HPDE6-E6E7 (cell line): ENCODE results near the gene WDR75.
"Not testable (repeated sequence)": the region's sequence is repeated elsewhere in the genome, so short reads cannot be mapped to it uniquely, and the experiment has no call there.

Experiments used
- DNase-seq: peaks from one replicate; pipeline ENCODE4 v3.0.0; 2011; ENCODE audit warnings: missing footprints; ENCODE audit errors: extremely low spot score

The WDR75 gene

DNA sequence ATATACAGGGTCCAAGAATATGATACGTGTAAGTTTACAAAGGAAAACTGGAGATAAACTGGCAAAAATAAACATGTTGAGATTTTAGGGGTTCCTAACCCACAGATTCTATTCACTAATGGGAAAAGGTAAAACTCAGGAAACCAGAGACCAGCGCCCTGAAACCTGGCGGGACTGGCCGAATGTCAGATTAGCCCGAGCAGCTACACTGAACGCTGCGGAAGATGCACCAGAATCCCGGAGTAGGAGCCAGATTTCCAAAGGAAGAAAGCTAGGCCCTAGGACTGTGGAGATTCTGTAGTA lies 679 bp upstream of the WDR75 start:
- no peak for DNase-seq

DNA sequence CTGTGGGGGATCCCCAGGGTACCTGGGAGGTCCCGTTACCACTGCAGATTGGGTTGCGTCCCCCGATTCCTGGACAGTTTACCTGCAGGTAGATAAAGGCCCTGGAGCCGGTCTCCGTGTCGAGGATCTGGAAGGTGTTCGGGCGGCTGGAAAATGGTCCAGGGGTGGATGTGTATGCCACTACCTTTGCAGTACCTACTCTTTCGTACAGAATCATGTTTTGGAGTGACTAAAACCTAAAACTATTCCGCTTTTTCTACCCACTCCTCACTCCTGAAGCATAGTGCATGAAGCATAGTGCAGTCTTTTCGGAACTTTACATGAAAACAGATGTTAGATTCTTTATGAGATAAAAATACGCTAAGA lies 418 bp downstream of the WDR75 start:
- peak; percentile 15 for DNase-seq

GRCh38 chr2:189442468-189442867 lies 1.2 kb downstream of the WDR75 start:
- DNase-seq, result no peak

- DNase-seq, result no peak
Observed at GRCh38 chr2:189444322-189444721, 3.0 kb downstream of the WDR75 start.

- DNase-seq, result no peak
Observed at GRCh38 chr2:189446780-189447179, 5.5 kb downstream of the WDR75 start.

DNA sequence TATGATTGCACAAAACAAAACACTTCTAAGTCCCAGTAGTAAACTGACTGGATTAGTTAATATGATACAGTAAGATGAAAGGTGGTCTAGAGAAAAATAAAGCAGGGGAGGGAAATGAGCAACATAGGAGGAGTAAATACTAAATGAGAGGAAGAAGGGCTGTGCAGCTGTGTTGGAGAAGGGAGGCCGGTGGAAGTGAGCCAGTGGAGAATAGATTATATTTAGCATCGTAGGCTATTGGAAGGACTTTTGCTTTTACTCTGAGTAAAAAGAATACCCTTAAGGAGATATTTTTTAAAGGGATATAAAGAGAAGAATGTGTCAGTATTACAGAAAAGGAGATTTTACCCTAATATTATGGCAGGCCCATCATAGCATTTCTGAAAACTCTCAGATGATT lies 12.7 kb downstream of the WDR75 start:
- no peak for DNase-seq

DNA sequence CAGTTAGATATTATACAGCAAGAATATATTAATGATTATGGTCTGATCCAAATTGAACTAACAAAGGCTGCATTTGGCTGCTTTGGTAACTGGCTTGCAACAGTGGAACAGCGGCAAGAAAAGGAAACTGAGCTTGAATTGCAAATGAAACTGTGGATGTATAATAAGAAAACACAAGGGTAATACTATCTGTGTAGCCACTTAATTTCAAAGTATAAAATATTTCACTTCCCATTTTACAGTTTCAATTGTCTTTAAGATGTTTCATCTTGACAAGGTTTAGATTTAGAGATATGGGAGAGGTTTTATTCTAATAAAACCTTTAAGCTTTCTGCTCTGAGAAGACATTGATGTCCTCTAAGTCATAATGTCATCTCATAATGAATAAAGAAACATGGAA lies 23.8 kb downstream of the WDR75 start:
- no peak for DNase-seq

DNA sequence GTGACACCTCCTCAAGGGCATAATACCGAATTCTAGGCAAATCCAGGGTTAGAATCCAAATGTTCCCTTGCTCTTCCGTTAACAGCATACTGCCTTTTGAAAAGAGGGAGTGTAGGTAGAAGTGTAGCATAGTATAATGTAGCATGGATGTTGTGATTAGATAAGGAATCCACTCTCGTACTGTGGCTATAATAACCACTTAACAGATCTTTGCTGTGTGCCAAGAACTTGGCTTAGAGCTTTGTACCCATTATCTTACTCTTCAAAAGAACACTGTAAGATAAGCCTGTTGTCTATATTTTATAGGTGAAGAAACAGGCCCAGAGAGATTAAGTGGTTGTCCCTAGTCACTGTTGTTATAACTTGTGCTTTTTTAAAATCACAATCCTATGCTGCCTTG lies 24.2 kb downstream of the WDR75 start:
- DNase-seq, result no peak

DNA sequence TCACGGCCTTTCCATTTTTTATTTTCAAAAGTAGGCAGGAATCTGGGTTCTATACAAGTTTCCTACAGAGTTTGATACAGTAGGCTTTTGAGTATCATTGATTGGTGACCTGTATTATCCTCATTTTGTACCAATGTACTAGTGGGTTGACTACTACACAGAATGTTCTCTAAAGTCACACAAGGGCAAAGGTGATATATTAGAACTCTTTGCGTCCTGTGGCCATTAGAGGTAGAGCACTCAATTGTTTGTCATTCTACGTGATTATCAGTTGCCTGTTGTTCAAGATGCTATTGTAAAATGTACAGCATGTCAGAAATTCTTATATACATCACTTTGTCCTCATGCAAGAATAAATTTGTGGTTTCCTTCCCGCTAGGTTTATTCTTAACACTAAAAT lies 24.8 kb downstream of the WDR75 start:
- DNase-seq, result no peak

DNA sequence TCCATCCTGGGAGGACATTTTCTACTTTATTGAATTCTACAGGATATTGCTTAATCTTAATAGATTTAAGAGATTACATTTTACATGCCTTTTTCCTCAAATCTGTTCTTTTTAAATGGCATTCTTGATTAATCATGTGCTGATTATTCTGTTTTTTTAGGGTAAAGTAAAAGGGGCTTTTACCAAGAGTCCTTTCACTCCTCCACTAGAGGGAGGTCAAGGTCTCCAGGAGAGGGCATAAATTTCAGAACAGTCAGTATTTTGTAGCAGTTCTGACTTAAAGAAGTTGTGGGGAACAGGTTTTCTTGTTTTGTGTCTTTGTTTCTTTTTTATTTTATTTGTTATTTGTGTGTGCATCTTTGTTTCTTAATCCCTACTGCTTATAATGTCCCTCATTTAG lies 25.4 kb downstream of the WDR75 start:
- DNase-seq, result no peak

- no peak for DNase-seq
Observed at GRCh38 chr2:189467160-189467559, 25.9 kb downstream of the WDR75 start.

- no peak for DNase-seq
Observed at GRCh38 chr2:189467593-189467992, 26.3 kb downstream of the WDR75 start.

DNA sequence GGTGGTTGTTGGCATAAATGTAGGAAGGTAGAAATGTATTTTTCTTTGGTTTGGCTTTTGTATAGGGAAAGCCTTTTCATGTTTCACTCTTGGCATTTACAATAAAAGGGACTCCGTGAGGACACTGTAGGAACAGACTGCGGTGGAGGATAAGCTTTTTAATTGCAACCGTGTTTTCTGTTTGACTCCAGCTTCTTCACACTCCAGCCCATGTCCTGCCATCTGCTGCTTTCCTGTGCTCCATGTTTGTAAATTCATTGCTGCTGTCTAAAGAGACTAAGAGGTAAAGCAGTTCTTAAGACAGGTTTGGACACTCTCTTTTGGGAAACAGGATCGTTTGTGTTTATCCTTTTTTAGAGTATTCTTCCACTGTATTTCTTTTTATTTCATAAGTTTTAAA lies 33.3 kb downstream of the WDR75 start:
- no peak for DNase-seq

DNA sequence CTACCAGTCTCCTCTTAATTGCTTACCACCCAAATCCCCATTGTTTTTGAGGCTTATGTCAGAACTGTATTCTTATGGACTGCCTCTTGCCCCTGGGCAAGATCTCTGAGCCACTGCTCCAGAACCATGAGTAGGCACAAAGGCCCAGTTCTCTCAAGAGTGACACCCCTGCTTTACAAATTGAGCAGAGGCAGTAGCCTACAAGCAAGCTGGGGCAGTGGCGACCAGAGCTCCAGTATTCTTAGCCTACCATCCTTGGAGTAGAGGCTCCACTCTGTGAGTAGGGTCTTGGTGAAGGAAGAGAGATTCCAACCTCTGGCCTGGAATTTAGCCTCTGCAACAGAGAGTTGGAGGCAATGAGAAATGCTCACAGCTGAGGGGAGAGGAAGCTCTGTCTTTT lies 36.5 kb downstream of the WDR75 start:
- DNase-seq, result no peak

DNA sequence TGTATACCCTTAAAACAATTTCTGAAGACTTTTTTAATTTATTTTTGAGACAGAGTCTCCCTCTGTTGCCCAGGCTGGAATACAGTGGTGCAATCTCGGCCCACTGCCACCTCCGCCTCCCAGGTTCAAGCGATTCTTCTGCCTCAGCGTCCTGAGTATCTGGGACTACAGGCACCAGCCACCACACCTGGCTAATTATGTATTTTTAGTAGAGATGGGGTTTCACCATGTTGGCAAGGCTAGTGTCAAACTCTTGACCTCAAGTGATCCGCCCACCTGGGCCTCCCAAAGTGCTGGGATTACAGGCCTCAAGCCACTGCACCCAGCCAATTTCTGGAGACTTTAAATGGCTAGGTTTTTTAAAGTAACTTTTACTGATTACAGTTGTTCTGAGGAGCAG lies 37.0 kb downstream of the WDR75 start:
- not testable (repeated sequence) for DNase-seq

DNA sequence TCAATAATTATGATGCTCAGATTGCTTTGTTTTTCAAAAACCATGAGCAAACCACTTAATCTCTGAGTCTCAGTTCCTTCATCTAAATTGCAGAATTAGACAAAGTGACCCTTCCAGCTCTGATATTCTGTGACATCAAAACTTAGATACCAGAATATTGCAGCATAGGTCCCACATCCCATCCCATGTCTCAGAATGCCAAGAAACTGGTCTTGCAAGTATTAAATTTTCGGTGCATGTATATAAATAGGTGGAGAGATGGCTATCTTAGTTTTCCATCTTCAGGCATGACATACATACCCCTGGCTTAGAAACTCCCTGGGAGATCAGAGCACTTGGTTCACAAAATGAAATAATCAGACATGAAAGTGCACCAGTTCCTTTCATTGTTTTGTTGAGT lies 39.8 kb downstream of the WDR75 start:
- no peak for DNase-seq

DNA sequence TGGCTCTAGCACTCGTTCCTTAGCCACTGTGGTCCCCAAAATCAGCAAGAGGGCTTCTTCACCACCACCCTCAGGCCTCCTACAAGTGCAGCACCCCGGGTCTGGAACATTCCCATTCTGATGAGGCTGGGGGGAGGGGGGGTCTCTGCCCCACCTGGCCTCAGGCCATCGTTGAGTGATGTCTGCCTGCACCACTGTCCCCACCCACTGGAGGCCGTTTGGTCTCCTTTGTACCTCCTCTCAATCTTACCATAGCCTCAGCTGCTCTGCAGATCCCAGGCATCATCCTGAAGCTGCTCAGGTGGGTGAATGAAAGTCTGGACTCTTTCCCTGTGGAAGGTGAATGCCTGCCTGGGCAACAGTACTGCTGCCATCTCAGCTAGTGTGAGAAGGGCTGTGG lies 42.3 kb downstream of the WDR75 start:
- no peak for DNase-seq

- DNase-seq, result no peak
Observed at GRCh38 chr2:189483980-189484740, 42.9 kb downstream of the WDR75 start.

- no peak for DNase-seq
Observed at GRCh38 chr2:189485146-189485545, 43.9 kb downstream of the WDR75 start.

GRCh38 chr2:189486237-189486770 lies 45.0 kb downstream of the WDR75 start:
- DNase-seq, result no peak

- DNase-seq, result no peak
Observed at GRCh38 chr2:189487283-189488007, 46.2 kb downstream of the WDR75 start.

DNA sequence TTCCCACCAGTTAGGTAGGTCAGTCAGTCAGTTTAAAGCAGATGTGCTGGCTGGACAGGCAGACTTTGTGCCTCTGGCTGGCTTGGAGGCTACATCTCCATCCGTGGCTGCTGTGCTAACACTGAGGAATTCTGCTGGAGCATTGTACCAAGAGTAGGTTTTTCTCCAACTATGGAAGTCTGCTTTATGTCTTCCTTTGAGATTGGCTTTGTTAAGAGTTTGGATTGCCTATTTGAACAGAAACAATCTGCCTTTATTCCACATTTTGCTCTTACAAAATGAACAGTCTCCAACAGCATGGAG lies 46.7 kb downstream of the WDR75 start:
- DNase-seq, result no peak

DNA sequence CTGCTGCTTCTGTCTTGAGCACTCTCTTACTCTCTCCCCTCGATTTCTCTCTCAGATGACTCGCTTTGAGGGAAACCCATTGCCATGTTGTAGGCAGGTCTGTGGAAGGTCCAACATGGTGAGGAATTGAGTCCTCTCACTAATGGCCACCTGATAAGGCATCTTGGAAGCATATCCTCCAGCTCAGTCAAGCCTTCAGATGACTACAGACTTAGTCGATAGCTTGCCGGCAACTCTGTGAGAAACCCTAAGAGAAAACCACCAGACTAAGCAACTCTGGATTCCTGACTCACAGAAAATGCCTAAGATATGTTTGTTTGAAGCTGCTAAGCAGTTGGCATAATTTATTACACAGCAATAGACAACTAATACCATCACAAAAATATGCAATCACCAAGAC lies 51.2 kb downstream of the WDR75 start:
- no peak for DNase-seq

- DNase-seq, result no peak
Observed at GRCh38 chr2:189498205-189498604, 56.9 kb downstream of the WDR75 start.
